Measurements from ENCODE around the gene SCGB1A1.

Gene SCGB1A1

DNA sequence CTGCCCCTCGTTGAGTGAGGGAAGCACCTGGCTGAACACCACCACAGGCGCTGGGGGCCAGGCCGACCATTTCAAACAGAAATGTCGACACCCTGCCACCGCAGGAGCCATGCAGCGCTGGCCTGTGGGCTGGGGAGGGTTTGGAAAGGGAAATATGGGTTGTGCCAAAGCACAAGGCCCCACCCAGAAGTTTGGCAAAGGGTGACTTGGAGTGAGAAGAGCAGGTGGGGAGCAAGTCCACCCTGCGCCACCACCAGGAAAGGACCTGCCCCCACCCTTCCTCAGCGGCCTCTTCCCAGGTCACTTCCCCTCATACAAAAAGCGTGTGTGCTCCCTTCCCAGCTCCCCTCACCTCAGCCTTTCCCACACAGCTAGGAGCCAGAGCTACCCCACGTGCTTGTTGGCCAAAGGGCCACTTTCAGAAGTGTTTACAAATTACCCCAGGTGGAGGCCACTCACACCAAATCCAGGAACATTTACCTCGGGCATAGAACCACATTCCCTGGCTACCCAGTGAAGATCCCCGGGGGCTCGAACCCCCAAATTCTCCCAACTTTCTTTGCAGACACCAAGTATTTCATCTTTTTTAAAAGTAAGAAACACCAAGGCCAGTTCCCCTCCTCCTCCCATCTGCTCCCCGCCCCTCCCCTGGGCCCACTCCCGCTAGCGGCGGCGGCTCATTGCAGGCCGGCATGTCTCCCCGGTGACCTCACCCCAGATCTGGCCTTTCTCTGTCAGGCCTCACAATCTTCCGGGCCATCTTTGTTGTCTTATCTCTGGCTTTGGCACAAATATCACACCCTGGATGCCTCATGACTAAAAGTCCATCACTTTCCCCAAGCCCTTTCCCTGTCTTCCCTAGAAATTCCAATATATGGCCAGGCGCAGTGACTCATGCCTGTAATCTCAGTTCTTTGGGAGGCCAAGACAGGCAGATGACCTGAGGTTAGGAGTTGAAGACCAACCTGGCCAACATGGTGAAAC, 20.5 kb upstream of the SCGB1A1 start:
- in situ Hi-C loops (cut with MboI; ENCODE audit: low sequenced_read_pairs): no loop called here

- in situ Hi-C loops (cut with MboI; ENCODE audit: low sequenced_read_pairs): no loop called here
Observed at GRCh38 chr11:62399172-62399877, 19.5 kb upstream of the SCGB1A1 start.

GRCh38 chr11:62399878-62400266, 19.0 kb upstream of the SCGB1A1 start:
- in situ Hi-C loops (cut with MboI; ENCODE audit: low sequenced_read_pairs): no loop called here

DNA sequence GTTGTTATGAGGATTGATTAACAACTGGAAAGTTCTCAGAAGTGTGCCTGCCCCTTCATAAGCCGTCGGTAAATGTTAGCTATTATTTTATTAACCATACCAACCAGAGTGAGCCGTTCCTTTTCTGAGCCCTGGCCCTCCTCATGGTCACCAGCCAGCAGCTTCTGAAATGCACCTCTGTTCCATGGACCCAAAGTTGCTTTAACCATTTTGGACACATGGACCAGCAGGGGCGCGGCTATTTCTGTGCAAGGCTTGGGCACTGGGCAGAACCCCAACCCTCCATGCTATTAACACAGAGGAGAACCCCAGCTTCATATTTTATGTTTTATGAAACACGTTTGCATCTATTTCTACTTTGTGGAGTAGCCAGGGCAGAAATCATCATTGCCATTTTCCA, 18.6 kb upstream of the SCGB1A1 start:
- in situ Hi-C loops (cut with MboI; ENCODE audit: low sequenced_read_pairs): no loop called here

DNA sequence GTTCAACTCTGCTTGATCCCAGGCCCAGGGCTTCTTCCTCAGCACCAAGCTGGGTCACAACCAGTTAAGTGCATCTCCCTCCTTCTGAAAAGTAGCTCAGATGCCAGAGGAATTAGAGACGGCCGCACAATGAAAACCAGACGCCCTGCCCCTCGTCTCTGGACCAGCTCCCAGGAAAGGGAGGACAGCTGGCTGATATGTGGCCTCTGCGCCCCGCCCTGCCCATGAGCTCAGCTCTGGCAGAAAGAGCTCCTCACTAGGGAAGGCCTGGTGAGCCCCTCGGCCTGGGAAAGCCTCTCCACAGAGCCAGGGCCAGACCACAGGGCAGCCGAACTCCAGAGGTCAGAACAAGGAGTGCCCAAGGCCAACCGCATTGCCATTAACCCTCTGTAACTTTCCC, 18.1 kb upstream of the SCGB1A1 start:
- in situ Hi-C loops (cut with MboI; ENCODE audit: low sequenced_read_pairs): no loop called here

DNA sequence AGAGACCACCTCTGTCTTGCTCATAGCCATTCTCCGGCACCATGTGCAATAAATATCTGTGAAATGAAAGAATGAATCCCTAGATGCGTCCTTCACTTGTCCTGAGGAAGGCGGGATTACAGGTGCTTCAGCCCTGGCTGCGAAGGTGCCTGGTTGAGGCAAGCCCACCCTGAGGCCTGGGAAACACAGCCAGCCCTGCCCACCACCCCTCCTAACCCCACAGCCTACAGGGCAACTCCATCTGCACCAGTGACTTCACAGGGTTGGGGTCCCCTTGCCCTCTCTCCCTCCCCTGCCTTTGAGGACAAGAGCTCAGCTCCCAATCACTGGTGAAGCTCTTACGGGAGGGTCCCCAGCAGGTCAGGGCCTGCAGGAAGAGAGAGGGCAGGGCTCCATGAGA, 17.5 kb upstream of the SCGB1A1 start:
- in situ Hi-C loops (cut with MboI; ENCODE audit: low sequenced_read_pairs): no loop called here

DNA sequence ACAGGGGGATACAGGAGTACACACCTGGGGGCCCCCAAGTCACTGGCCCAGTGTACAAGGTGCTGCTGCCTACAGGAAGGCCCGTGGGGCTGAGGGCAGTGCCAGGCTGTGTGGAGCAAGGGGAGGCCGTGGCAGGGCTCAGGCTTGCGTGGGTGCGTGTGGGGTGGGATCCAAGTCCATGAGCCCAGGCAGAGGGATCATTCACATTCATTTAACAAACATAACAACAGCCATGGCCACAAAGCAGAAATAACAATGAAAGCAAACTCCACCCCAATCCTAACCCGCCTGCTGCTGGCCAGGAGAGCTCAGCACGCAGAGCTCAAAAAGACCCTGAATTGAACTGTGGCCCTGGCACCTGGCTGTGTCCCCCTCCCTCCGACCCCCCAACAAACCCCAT, 17.0 kb upstream of the SCGB1A1 start:
- in situ Hi-C loops (cut with MboI; ENCODE audit: low sequenced_read_pairs): no loop called here

GRCh38 chr11:62402226-62402959, 16.4 kb upstream of the SCGB1A1 start:
- in situ Hi-C loops (cut with MboI; ENCODE audit: low sequenced_read_pairs): no loop called here

DNA sequence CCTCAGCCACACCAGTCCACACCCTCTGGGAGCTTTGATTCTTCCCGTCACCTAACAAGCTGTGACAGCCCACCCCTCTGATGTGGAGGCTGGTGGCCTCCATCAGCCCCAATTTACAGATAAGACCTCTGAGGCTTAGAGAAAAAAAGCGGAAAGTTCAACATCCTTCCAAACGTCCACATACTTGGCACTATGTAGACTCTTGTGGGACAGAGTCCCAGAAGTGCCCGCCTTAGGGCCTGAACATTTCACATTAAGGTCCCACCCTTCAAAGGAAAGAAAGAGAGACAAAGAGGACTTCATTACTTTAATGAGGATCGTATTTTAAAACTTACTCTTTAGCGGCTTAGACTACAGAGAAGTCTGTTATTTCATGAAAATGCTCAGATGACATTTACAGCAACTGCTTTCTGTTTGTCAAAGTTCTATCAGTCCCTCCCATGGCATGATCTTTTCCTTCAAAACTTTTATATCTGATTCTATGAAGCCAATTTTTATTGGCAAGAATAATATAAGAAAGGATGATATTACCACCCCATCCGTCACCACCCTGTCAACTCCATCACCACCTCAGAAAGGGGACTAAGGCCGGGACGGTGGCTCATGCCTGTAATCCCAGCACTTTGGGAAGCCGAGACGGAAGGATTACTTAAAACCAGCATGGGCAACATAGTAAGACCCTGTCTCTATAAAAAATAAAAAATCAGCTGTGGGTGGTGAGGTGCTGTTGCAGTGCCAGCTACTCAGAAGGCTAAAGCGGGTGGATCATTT, 15.7 kb upstream of the SCGB1A1 start:
- in situ Hi-C loops (cut with MboI; ENCODE audit: low sequenced_read_pairs): no loop called here

DNA sequence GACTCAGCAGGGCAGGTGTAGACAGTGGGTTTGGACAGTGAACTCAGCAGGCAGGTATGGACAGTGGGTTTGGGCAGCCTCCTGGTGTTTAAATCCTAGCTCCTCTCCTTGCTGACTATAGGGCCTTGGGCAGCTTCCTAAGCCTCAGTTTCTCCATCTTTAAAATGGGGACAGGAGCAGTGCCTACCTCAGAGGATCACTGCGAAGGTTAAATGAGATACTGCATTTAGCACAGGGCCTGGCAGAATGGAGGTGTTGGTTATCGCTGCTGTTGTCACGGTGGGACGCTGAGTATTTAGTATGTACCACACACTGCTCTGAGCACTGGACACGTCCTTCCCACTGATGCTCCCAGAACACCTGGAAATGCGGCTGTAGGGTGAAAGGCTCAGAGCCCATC, 14.4 kb upstream of the SCGB1A1 start:
- in situ Hi-C loops (cut with MboI; ENCODE audit: low sequenced_read_pairs): no loop called here

- in situ Hi-C loops (cut with MboI; ENCODE audit: low sequenced_read_pairs): no loop called here
Observed at GRCh38 chr11:62404901-62405300, 13.9 kb upstream of the SCGB1A1 start.

GRCh38 chr11:62406034-62406433, 12.8 kb upstream of the SCGB1A1 start:
- in situ Hi-C loops (cut with MboI; ENCODE audit: low sequenced_read_pairs): no loop called here

DNA sequence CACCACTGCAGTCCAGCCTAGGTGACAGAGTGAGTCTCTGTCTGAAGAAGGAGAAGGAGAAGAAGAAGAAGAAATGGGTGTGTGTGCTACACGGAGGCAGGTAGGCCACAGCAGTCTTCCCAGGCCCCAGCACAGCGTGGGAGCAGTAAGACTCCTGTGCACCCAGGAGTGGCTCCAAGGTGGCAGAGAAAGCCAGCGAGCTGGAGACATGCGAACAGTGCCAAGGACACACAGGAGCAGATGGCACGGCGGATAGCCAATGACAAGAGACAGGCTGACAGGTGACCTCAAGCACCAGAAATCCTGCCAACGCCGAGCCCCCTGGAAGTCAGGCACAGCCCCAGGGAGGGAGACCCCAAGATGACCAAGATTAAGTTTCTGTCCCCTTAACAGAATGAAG, 9.0 kb upstream of the SCGB1A1 start:
- in situ Hi-C loops (cut with MboI; ENCODE audit: low sequenced_read_pairs): no loop called here

DNA sequence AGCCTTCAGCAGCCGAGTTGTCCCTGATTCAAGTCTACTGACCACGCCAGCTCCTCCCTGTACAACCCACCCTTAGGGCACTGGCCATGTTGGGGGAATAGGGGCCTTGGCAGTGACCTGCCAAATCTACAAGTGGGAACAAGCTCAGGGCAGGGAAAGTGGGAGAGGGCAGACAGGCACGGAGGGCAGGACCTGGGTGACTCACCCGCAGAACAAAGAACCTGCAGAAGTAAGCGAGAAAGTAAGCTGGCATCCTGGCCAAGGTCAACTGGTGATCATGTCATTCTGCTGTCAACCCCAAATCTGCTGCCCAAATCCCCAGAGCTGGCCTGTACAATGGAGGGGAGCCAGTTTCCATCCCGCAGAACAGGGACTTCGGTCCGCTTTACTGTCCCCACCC, 7.9 kb upstream of the SCGB1A1 start:
- in situ Hi-C loops (cut with MboI; ENCODE audit: low sequenced_read_pairs): no loop called here

DNA sequence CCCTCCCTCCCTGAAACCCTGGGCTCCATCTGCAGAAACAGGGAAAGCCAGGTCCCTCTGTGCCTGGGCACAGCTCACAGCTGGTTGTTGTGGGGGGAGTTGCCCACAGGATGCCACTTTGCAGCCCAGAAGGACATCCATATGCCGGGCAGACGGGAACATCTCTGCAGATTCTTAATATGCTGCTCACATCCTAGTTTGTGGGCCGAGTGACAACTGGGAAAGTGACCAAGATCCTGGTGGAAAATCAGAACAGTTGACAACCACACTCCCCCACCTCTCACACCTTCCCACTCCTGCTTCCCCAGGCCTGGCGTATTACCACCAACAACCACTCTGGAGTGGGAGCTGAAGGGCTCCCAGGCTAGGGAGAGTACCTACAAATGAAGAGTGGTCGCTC, 7.3 kb upstream of the SCGB1A1 start:
- in situ Hi-C loops (cut with MboI; ENCODE audit: low sequenced_read_pairs): no loop called here

- in situ Hi-C loops (cut with MboI; ENCODE audit: low sequenced_read_pairs): no loop called here
Observed at GRCh38 chr11:62413060-62413696, 5.7 kb upstream of the SCGB1A1 start.

GRCh38 chr11:62416596-62416995, 2.2 kb upstream of the SCGB1A1 start:
- in situ Hi-C loops (cut with MboI; ENCODE audit: low sequenced_read_pairs): no loop called here

DNA sequence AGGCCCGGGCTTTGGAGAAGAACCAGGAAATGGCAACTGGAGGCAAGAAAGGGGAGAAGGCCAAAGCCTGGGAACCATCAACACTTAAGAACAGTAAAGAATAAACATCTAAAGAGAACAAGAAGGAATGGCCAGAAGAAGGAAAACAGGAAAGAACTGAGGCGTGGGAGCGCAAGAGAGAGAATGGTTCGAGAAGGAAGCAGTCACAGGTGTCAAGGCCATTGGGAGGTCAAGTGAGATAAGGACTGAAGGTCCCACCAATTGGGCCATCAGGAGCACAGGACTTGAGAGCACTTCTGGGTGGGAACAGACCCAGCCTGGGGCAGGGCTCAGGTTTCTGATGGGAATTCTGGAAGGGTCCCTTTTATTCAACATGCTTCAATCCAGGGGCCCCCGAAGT, 697 bp upstream of the SCGB1A1 start:
- in situ Hi-C loops (cut with MboI; ENCODE audit: low sequenced_read_pairs): no loop called here

DNA sequence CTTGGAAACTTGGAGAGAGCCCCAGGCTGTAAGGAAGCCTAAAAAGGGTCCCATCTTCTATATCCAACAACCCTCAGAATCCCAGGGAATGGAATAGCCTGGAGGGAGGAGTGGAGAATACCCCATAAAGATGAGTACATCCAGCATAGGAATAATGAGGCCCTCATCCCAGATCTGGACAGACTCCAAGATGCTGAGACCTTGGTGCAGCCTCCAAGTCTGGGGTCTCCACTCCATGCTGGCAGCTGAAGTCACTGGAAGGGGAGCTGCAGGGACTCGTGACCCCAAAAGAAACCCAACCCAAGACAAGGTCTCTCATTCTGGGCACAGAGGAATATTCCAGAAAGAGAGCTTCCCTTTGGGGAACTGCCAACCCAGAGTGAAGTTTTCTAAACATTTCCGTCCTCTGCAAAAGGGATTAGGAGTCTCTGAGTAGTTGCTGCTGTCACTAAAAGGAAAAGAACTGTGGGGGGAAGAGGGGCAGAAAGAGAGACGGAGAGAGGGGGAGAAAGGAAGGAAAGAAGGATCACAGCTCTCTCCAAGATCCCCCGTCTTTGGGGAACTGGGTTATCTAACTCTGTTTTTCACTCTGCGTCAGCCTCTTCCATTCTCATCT, 589 bp downstream of the SCGB1A1 start:
- in situ Hi-C loops (cut with MboI; ENCODE audit: low sequenced_read_pairs): no loop called here

DNA sequence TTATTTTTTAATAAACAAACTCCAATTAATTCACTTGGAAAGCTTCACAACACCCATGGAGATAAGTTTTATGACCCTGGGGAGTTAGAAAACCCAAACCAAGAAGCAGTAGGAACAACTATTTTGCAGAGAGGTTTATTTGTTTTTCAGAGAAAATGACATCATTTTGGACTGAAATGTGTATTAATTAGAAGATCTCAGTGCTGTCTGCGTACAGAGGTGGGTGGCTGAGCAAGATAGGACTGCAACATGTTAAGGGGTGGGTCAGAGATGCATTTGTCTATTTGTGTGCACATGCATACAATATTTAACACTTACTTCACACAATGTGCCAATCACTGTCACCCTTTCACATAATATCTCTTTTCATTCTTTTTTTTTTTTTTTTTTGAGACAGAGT, 1.1 kb downstream of the SCGB1A1 start:
- in situ Hi-C loops (cut with MboI; ENCODE audit: low sequenced_read_pairs): no loop called here

Measured in hTERT RPE-1 (cell line).